HG03432 (cell line): Measurements from ENCODE around the gene ASCL5.

Experiments
- ATAC-seq: cut with Tn5 transposase; IDR thresholded peaks from one replicate; pipeline ENCODE4 v1.9.1; 2021; ENCODE audit warnings: mild to moderate bottlenecking, moderate library complexity; ENCODE audit not compliant: unreplicated experiment

The ASCL5 gene

DNA sequence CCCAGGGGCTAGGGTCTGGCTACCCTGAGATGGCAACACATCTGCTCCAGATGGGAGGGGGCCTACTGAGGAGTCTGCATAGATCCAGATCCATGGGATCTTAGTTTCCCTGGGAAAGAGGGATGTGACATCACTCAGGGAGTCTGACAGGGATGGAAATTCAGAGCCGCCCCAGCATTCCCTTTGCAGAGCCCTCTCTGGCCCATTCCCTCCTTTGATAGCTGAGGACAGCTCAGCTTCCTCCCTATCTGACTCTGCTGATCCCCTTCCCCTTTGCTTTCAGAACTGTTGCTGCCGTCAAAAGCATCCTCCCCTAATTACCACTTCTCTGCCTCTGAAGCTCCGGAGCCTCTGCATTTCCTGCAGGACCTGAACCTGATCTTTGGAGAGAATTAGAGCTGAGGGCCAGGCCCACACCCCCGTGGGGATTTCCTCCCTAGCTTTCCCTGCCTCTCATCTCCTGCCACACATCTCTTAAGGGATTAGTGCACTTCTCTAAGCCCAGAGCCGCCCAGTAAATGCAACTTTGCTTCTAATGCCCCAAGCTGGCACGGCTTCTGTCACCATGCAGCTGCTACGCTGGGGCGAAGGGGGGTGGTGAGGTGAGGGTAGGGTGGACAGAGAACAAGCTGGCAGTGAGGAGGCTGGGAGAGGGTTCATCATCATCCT, 9.5 kb upstream of the ASCL5 start:
- ATAC-seq = no peak

DNA sequence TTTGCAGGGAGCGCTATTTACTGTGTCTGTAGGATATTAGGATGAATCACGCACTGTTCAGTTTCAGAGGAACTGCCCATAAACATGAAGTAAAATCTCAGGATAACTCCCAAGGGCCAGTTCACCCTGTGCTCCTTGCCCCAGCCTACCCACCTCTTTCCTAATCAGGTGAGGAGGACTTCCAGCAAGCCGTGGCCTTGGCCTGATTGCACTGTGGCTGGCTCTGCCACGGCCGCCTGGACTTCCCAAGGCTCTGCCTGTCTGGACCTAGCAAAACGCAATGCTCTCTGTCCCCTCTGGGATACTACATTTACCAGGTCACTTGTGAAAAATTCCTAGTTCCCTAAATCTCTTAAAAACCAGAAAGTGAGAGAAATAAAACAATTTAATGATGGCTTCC, 7.4 kb upstream of the ASCL5 start:
- no peak for ATAC-seq

DNA sequence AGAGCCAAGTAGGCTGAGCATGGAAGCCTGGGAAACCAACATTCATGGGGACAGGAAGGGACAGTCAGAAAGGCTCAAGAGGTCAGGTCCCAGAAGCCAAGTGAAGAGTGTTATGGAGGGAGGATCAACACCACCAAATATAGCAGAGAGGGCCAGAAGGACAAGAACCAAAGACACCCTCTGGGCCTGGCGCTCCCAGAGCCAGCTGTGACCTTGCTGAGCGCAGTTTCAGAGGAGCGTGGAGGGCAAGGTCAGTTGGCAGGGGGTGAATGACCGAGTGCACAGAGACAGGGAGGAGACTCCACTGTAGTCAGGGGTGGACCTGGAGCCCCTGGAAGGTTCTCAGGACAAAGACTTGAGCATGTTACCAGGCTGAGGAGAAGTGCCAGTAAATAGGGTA, 4.4 kb upstream of the ASCL5 start:
- ATAC-seq = no peak

DNA sequence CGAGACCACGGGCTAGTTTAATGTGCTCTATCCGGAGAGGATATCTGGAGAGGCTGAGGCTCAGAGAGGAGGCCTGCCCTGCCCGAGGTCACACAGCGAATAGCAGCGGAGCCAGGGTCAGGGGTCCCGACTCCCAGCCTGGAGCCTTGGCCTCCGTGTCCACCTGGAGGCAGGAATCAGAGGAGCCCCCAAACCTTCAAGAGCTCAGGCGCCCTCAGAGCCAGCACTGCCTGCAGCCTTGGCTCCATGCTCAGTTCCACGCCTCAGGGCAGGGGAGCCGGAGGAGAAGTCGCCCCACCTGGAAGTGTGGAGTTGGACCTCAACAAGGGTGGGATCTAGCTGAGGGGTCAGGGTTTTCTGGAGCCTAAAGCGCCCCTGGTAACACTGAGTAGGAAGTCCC, 2.0 kb upstream of the ASCL5 start:
- ATAC-seq = no peak

DNA sequence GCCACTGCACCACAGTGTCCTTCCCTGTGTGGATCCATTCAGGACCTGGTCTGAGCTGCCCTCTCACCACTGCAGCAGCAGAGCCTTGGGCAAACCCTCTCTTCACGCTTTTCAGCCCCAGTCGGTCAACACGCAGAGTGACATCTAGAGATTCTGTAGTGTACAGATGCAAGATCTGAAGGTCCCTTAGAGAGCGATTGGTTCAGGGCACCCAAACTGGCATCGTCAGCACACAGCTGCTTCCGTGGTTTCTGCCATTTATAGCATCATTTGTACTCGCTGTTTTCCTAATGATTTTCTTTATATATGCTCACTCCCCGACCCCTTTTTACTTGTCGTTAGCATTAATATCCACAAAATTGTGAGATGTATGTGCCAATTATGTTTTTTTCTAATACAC, 1.5 kb upstream of the ASCL5 start:
- ATAC-seq = no peak

DNA sequence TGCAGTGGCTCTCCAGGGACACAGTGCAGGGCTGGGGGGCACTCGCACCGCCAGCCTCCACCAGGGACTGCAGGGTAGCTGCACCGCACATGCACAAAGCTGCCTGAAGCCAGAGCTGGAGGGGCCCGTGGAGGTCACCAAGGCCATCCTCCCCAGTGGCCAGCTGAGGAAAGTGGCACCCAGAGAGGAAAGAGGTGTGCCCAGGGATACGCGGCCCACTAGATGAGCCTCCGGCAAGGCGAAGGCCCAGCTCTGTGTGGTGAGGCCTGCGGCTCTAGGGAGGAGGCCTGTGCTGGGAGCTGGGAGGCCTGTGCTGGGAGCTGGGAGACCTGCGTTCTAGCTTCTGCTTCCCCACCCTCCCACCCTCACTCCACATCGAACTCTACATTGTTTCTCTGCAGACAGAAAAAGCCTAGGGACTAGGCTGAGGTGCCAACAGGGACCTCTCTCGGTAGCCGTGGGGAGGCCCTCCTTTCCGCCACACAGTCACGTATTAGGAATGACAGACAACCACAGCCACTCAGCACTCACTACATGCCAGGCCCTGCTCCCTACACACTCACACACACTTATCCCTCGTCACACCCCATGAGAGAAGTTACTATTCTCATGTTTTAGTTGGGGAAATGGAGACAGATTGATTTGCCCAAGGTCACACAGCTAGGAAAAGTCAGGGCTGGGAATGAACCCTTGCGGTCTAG, 921 bp upstream of the ASCL5 start:
- no peak for ATAC-seq

DNA sequence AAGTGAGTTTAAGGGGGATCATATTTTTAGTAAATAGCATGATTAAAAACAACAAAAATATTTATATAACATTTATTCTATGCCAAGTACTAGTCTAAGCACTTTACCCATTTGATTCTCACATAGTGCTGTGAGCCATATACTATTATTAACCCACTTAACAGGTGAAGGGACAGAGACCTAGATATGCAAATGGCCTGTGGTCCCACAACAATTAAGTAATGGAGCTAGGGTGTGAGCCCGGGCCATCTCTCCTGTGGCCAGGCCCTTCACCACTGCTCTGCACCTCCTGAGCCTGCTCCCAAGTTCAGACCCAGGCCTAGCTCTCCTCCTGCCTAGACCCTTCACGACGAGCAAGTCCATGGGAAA, 537 bp downstream of the ASCL5 start:
- no peak for ATAC-seq

DNA sequence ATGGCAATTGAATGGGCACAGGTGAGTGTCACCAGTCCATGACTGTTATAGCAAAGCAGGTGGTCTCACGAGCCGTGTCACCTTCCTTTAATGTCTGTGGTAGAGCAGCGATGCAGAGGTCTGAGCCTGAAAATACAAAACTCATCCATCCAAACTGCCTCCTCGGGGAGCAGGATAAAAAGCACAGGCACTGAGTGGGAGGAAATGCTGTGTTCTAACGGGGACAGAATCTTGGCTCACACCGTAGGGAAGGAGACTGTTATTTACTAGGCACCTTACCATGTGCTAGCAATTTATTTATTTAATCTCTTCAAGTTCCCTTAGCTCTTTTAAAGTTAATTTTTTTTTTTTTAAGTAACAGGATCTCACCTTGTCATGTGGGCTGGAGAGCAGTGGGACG, 1.2 kb downstream of the ASCL5 start:
- no peak for ATAC-seq

DNA sequence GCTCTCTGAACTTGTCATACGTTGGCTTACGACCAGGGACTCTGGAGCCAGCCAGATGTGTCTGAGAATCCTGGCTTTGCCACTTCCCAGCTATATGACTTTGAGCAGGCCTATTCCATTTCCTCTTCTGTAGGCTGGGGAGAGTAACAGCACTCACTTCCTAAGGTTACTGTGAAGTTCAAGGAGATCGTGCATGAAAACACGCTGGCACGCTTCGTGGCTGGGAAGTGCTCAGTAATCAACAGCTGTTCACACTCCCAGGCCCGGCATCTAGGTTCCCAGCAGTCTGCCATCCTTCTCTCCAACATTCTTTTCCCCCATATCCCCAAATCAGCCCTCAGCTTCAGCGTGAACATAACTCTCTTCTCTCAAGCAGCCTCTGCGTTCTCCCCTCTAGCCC, 2.0 kb downstream of the ASCL5 start:
- ATAC-seq = no peak

DNA sequence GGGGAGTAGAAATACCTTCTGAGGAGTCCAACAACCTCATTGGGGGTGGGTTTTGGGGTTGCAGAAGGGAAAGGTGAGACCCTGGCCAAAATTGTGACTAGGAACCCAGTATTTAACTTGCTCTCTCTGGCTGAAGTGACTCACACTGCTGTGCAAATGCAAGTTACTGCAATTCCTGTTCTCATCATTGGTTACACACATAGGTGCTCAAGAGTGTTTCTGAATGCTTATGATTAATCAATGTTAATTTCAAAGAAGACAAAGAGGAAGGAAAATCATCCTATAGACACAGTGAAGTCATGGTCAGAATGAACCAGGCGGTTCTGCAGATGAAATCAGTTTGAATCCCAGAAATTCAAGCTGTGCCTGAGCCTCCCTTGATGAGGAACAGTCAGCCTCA, 3.1 kb downstream of the ASCL5 start:
- no peak for ATAC-seq

DNA sequence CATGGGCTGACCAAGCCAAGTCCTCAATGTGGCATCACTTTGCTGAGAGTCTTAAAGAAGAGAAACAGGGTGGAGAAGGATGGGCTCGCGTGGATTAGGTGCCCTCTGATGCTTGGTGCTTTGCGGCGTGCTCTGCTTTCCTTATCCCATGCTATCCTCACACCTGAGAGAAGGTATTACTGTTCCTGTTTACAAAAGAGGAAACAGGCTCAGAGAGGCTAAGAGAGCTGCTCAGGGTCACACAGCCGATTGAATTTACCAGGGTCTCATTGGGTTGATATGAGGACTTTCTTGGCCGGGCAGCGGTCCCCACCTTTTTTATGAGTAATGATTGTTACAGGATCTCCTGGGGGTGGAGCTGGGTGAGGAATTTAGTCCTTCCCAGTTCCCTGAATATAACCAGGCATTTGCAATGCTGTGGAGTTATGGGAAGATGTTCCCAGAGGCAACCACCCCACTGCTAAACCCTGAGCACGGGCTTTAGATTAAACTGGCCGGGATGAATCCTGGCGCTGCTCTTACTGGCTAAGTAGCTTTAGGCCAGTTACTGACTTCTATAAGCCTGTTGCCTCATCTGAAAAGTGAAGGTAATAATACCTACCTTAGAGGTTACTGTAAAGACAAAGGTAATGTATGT, 4.5 kb downstream of the ASCL5 start:
- no peak for ATAC-seq

DNA sequence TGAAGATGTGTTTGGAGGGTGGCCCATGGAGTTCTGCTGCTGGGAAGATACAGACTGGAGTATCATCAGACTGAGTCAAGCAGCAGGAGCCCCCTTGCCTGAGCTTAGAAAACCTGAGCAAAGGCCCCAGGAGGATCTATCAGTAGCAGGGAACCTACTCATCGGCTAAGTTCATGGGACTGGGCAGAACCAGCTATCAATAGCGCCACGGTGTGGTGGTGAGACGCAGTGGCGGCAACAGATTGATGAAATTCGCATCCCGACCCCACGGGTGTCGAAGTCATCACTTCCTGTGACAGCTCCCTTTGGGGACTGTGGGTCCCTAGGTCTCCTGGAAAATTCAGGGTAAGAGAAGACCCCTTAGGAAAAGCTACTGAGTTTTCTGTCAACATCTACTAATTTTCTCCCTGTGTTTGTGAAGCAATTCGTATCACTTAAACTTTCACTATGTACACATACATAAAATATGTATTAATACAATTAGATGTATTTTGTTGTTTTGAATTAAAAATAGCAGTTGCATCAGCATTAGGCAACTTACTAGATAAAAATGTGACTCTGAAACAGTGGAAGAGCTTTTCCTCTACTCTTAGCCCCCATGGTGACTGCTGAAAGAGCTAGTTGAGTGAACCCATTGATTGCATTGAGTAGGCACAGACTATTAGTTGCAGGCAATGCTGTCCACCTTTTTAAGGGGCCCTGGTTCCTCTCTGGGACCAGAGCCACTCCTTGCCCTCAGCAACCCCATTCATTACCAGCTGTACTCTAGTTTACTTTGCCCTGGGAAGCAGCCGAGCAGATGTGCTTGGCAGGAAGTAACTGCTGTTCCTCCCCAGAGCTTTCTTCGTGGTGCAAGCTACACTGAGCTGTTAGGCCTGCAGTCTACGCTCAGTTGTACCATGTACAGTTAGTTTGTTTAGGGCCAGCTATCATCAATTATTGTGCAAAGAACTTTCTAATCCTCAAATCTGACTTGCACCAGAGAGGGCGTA, 7.5 kb downstream of the ASCL5 start:
- ATAC-seq = peak; percentile 55

DNA sequence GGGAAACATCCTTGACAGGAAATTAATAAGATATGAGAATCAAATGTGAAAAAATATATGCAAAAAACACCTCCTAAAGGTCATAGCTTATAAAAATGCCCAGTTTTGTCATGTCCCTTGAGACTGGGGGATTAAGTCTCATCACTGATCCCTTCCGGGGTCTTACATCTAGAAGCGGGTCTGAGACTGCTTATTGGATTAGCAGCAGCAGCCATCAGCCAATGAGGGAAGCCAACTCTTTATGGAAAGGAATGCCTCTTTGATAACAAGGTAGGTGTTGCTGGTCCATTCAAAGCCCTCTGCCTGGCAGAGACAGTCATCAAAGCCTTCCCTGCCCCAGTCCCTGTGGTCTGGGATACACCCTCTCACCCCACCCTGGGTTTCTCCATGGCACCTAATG, 10.9 kb downstream of the ASCL5 start:
- ATAC-seq = no peak

DNA sequence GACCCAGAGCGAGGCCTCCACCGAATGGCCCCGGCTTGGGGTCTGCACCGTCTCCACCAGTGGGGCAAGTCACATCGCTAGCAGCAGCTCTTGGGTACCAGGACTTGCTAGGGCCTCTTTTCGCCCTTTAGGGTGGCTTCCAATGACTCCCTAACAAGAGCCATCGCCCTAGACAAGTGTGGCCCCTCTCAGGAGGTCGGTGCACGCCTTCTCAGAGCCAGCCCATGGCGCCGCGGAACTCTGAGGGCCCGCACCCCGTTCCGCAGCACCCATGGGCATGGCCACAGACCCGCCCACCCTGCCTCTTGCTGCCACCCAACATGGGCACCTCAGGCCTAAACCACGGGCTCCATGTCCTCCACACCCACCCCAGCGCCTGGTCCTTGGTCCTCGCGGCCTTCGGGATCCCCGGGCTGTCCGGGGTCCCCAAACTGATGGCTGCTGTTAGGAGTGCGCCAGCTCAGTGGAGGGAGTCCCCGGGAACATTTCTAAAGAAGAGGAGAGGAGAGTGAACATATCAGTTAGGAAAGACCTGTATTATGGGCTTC, 11.5 kb downstream of the ASCL5 start:
- ATAC-seq = no peak

DNA sequence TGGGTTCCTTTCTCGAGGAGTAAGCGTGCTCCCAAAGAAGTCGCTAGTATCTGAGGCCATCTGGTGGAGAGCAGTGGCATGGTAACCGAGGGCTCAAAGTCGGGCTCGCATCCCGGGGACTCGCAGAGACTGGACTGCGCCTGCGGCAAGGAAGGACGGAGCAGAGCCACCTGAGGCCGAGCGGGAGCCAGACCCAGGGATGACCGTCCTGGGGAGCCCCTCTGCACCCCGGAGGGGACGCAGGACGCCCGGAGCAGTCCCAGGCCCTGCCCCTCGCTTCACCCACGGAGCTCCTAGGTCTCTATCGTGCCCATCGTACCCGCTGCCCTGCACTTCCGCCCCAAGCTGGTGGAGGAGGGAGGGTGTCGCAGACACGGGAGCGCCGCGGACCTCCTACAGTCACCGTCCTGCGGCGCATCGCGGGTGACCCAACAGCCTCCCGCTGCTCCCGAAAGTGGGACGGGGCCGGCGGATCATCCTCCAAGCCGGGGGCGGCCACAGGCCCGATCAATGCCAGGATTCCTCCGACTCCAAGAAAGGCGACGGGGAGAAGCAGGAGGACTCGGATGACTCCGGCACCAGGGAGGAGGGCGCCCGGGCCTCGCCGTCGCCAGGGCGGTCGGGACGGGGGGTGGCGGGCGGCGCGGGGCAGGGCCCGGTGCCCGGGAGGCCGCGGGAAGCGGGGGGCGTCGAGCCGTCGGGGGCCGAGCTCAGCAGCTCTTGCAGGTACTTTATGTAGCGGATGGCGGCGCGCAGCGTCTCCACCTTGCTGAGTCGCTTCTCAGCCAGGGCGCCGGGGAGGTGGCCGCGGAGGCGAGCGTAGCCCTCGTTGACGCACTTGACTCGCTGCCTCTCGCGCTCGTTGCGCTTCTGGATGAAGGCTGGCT, 12.5 kb downstream of the ASCL5 start:
- ATAC-seq = peak; percentile 94

DNA sequence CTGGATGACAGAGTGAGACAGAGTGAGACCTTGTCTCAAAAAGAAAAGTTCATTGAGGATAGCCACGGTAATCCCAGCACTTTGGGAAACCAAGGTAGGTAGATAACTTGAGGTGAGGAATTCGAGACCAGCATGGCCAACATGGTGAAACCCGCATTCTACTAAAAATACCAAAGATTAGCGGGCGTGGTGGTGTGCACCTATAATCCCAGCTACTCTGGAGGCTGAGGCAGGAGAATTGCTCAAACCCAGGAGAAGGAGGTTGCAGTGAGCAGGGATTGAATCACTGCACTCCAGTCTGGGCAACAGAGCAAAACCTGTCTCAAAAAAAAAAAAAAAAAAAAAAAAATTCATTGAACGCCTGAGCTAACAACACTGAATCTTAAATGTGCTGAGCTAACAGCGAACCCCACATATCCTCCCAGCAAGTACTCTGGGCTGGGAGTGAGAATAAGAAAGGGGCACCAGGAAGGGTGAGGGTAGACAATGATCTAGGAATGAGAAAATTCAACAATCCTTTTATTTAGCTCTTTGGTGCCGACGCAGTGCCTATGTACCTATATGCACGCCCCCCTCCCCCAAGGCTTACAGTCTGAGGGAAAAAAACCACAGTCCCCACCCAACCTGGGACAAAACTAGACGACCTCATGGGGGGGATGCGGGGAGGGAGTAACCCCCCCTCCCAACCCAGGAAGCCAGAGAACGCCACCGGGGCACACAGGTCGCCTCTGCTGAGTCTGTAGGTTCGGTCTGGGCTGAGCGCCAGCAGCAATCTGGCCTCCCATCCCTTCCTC, 13.3 kb downstream of the ASCL5 start:
- ATAC-seq = no peak

DNA sequence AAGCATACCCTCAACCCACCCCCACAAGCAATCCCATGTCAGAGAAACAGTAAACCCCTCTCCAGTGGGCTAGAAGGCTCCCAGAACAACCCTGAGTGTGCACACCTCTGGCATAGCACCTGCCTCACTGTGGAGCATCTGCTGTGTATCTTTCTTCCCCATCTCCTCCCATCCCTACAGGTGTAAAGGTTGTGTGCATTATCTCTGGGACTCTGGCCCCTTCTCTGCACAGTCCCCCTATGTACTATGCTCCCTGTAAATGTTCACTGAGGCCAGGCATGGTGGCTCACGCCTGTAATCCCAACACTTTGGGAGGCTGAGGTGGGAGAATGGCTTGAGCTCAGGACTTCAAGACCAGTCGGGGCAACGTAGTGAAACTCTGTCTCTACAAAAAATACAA, 14.1 kb downstream of the ASCL5 start:
- ATAC-seq = no peak

DNA sequence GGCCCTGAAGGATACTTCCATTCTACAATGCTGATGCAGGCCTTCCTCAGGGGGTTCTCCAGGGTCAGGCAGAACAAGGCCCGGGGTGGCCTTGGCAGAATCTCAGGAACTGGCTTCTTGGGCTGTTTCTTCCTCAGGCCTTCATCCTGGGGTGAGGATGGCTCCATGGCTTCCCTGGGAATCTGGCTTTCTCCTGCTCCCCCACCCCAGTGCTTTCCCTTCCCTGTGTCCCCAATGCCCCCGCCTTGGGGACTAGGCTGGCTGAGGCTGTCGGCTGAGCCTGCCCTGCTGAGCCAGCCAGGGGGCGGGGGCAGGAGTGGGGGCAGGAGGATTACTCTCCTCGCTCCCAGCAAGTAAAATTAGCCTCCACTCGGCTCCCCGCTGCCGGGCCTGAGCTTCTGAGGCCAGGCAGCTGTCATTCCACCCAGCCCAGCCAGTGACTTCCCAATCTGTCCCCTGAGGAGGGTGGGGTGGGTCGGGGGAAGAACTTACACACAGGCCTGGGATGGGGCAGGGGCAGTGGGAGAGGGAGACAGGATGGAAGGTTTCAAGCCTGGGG, 14.7 kb downstream of the ASCL5 start, which contains the start of gene CACNA1S:
CACNA1S (minus strand) TSS at position 254 of the 559 bp plus-strand sequence; CDS start at position 167, 87 bp downstream.
- no peak for ATAC-seq

DNA sequence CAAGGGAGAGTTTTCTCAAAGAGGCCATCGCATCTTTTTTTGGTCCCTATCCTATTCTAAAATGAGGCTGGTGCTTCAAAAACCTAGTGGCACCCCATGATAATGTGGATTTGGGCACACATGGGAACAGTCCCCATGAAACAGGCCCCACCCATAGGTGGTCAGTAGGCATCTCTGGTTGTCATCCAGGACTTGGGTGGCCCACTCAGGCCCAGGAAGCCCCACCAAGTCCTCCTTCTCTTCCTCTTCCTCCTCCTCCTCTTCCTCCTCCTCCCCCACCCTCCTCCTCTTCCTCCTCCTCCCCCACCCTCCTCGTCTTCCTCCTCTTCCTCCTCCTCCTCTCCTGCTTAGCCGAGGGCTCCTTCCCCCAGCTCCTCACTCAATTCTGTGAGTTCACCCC, 15.3 kb downstream of the ASCL5 start:
- ATAC-seq = no peak
